Muscle of back (tissue), 11 donors: ENCODE data around the gene LCLAT1. TPM values are rescaled to one million over a fixed set of nuclear protein-coding genes. Genes with fewer than 3 reads are reported as not detected.
"Not testable (repeated sequence)": the region's sequence is repeated elsewhere in the genome, so short reads cannot be mapped to it uniquely, and the experiment has no call there.

Source experiments
- DNase-seq, 3 donors: peaks; one replicate each; pipeline versions ENCODE4 v3.0.0 to v3.0.0-alpha.2; 2013
- polyA plus RNA-seq, 10 donors: library from polyadenylated mRNA; unstranded; fragments of 120-200 nt; gene quantifications; one replicate each; pipeline ENCODE4 v1.2.1, GENCODE V29; 2013; ENCODE audit not compliant: insufficient read length in 10 of 10

Gene LCLAT1
- polyA plus RNA-seq, 10 donors: 6.1 to 10.9 (median 7.3) TPM

- DNase-seq: peak in 2 of 3 donors; percentile 16 to 19
Measured at GRCh38 chr2:30584116-30584515, 137.1 kb downstream of the LCLAT1 start.

- no peak for DNase-seq
Measured at GRCh38 chr2:30588994-30589393, 141.9 kb downstream of the LCLAT1 start.

GRCh38 chr2:30590407-30590806, 143.4 kb downstream of the LCLAT1 start:
- DNase-seq: no peak

GRCh38 chr2:30591186-30591585, 144.1 kb downstream of the LCLAT1 start:
- DNase-seq: no peak

- DNase-seq: no peak
Measured at GRCh38 chr2:30601375-30601774, 154.3 kb downstream of the LCLAT1 start.

GRCh38 chr2:30605197-30605596, 158.2 kb downstream of the LCLAT1 start:
- no peak for DNase-seq

- DNase-seq: no peak
Measured at GRCh38 chr2:30608643-30609042, 161.6 kb downstream of the LCLAT1 start.

GRCh38 chr2:30611583-30611982, 164.5 kb downstream of the LCLAT1 start:
- DNase-seq: no peak

- no peak for DNase-seq
Measured at GRCh38 chr2:30612371-30612770, 165.3 kb downstream of the LCLAT1 start.

GRCh38 chr2:30613001-30613400, 166.0 kb downstream of the LCLAT1 start:
- DNase-seq: no peak

- DNase-seq: not testable (repeated sequence)
Measured at GRCh38 chr2:30614227-30614626, 167.2 kb downstream of the LCLAT1 start.

GRCh38 chr2:30615926-30616325, 168.9 kb downstream of the LCLAT1 start:
- DNase-seq: no peak

GRCh38 chr2:30620102-30620501, 173.1 kb downstream of the LCLAT1 start:
- DNase-seq: peak in 2 of 3 donors; percentile 41 to 72

GRCh38 chr2:30621836-30622235, 174.8 kb downstream of the LCLAT1 start:
- no peak for DNase-seq

- no peak for DNase-seq
Measured at GRCh38 chr2:30622452-30622851, 175.4 kb downstream of the LCLAT1 start.

GRCh38 chr2:30625276-30625675, 178.2 kb downstream of the LCLAT1 start:
- DNase-seq: no peak

GRCh38 chr2:30625701-30626100, 178.7 kb downstream of the LCLAT1 start:
- DNase-seq: no peak

GRCh38 chr2:30626397-30626796, 179.4 kb downstream of the LCLAT1 start:
- DNase-seq: no peak

- DNase-seq: no peak
Measured at GRCh38 chr2:30627151-30627550, 180.1 kb downstream of the LCLAT1 start.

- DNase-seq: no peak
Measured at GRCh38 chr2:30628341-30628740, 181.3 kb downstream of the LCLAT1 start.

GRCh38 chr2:30629866-30630265, 182.8 kb downstream of the LCLAT1 start:
- DNase-seq: no peak

GRCh38 chr2:30631051-30631671, 184.1 kb downstream of the LCLAT1 start:
- DNase-seq: no peak

GRCh38 chr2:30633039-30633438, 186.0 kb downstream of the LCLAT1 start:
- DNase-seq: no peak

- DNase-seq: no peak
Measured at GRCh38 chr2:30636311-30636710, 189.3 kb downstream of the LCLAT1 start.
